GM15510 (cell line): ENCODE data around the gene CGA.

Experiments
- POLR2A ChIP-seq: IDR thresholded peaks from 3 replicates; pipeline ENCODE4 v1.6.1; 2011; ENCODE audit warnings: borderline replicate concordance; ENCODE audit not compliant: insufficient read length; ENCODE audit errors: extremely low read depth

Gene CGA

DNA sequence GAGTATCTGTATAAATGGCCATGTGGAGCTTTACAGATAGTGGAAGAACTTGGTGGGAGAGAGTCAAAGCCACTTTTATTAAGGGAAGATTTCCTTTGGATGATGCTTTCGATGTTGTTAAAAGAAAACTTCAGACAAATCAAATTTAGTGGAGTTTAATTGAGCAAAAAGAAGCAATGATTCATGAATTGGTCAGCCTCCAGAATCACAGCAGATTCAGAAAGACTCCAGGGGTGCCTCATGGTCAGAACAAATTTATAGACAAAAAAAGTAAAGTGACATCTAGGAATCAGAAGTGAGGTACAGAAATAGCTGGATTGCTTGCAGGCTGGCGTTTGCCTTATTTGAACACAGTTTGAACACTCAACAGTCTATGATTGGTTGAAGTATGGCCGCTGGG lies 5.3 kb upstream of the CGA start:
- TF ChIP-seq POLR2A, result no peak

DNA sequence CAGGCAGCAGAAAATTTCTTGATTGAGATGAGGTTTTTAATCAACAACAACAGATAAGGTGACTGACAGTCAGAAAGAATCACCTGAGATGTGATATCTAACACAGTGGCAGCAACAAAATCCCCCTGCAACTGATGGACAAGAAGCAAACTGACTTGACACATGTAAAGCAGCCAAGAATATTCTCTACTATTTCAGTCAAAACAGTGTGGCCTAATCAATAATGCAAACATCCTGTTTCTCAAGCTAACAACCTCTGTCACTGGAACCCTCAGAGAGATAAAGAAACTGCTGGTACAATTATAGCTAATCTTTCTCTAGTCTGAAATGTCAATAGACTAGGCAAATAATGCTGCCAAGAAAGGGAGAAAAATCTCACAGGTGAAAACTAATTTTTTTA lies 4.6 kb upstream of the CGA start:
- TF ChIP-seq POLR2A, result no peak

DNA sequence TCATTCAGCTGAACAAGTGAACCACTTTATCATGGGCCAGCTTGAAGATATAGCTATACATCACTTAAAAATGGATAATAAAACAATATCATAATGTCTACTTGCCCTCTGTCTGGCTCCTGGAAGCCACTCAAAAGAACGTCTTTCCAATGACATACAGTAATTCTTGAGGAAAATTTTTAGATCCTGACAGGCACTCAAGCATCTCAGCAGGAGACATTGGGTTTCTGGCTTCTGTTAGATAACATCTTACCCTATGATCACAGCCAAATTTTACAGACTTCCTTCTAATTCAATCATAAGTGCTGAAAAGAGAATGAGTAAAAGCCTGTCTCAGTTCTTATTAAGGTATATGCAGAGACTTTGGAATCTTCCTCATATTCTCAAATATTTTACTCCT lies 330 bp downstream of the CGA start:
- TF ChIP-seq POLR2A, result no peak

DNA sequence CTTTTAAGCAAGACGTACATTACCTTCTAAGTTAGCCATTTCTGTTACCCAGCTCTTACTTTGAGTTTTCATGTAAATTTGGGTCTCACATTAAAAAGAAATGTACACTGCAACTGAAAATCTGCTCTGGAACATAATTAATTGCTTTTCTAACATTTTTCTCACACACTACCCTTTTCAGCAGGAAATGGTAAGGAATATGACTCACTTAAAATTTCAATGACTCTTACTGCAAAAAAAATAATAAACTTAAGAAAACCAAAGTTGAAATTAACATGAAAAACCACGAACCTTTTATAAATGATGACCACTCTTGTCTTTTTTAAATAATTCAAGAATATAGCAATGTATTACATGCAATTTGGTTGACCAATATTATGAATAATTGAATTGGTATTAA lies 1.3 kb downstream of the CGA start:
- no peak for TF ChIP-seq POLR2A

DNA sequence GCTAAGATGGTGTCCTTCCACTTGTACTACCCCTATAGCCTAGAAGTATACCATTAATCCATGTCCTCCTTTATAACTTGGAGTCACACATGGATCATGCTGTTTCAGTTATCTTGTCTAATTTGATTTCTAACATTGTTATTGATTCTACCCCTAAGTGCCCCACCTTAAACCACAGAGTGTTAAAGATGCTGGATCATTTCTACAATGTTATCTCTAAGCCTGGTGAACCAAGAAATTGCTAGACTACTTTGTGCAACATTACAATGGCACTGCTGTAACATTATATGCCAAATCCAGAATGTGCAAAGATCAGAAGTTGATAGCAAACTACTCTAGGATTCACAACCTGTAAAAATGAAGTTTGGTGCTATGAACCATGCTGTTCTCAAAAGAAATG lies 1.7 kb downstream of the CGA start:
- TF ChIP-seq POLR2A, result no peak

DNA sequence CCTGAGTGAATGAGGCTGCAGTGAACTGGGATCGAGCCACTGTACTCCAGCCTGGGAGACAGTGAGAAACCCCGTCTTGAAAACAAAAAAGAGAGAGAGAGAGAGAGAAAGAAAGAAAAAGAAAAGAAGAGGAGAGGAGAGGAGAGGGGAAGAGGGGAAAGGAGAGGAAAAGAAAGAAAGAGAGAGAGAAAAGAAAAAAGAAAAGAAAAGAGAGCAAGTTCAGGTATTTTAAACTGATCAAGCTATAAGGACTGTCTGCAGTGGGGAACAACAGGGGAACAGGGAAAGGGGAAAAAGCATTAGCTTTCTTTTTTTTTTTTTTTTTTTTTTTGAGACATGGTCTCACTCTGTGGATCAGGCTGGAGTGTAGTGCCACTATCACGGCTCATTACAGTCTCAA lies 2.5 kb downstream of the CGA start:
- no peak for TF ChIP-seq POLR2A

DNA sequence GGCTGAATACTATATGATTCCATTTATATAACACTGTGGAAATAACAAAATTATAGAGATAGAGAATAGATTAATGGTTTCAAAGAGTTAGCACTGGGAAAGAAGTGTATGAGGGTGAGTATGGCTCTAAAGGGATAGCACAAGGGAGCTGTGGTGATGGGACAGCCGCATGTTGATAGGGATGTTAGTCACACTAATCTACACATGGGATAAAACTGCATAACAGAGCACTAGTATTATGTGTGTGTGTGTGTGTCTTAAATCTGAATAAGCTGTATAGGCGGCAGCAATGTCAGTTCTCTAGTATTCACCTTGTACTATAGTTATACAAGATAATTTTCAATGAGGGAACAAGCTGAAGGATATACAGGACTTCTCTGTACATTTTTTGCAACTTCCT lies 5.8 kb downstream of the CGA start:
- no peak for TF ChIP-seq POLR2A

DNA sequence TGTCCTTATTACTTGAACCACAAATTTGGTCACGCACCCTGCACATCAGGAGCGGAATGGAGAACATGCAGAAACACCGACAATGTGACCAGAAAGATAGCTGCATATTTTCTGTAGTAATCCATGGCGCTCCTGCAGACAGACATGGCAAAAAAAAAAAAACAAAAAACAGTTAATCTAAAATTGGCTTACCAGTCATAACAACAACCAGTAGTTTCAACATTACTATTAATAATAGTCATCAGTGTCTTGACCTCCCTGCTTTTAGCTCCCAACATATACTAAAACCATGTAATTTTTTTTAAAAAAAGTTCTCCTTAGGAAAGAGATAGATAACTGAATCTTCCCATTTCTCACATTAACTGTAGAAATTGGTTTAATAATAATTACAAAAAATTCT lies 6.8 kb downstream of the CGA start:
- TF ChIP-seq POLR2A, result no peak

DNA sequence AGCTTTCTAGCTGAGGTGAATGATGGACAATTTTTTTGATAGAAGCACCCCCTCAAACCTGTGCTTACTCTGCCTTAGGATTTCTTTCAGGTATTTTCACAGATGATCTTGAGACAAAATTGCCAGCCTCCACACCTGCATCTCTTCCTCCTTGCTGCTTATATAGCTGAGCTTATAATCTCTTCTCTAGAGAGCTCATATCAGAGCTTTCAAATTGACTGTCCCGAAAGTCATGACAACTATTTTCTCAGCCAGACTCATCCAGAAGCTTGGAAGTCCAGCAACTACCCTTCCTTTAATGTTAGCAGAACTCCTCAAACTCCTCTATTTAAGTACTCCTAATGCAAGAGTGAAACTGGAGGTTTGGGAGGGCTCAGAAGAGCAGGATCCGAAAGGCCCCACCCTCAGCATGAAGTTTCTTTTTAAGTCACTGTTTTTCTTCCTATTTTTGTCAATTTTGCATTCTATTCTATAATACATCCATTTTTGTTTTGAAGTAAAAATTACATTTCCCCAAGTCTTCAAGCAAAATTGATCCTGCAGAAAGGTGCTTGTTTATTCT lies 12.7 kb downstream of the CGA start:
- TF ChIP-seq POLR2A, result no peak

DNA sequence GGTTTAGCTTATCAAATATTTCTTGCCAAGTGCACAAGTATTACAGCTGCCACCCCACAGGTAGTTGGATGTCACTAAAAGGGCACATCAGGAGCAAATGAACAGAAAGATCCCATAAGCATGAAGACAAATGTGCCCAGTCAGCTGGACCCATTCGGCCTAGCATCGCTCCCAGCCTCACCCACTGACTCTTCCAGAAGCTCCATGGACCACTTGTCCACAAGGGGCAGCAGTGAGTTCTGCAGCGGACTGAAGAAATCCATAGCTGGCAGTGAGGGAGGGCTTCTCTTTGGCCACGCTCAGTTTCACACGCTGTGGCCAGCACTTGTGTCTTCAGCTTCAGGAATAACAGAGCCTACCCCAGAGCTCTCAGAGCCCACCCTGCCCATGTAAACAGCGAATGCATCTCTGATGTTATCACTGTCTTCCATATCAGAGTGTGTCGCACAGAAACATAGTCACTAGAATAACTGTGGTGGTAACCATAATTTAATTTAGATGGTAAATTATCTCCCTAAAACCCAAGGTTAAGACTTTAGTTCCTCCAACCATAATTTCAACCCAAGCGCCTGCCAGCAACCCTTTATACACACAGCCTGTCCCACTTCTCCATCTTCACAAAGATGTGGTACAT lies 15.8 kb downstream of the CGA start:
- no peak for TF ChIP-seq POLR2A

DNA sequence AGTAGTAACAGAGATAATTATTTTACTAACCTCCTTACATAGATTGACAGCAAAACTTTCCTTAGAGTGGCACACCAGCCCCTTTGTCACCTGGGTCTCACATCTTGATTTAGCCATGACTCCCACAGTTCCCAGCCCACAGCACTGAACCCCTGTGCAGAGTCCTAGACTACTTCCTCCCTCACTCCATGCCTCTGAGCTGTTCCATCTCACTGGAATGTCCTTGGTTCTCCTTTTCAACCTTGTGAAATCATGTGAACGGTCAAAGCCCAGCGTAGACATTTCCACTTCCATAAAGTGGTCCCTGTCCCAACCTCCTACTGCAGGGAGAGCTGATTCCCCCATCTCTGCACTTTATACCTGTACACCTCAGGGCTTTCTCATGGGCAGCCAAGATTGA lies 19.7 kb downstream of the CGA start:
- no peak for TF ChIP-seq POLR2A

DNA sequence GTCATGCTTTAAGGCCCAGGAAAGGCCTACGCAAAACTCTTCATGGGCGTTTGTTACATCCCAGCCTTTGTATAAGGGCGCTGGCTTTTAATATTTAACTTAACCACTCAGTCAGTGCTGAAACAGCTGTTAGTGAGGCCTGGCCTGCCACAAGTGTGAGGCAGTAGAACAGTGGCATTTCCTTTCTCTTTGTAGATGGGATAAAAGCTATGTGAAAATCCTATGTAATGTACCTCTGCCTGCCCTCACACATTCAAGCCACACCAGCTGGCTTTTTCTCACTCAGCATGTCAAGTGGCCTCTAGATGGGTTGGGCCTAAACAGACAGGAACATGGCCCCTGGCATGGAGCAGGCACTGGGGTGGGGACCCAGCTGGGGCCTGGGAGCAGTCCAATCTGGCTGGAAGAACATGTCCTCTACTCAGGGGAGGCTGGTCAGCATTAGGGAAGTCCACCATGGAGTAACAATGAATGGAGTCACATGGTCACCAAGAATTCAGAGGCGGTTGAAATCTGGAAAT lies 20.7 kb downstream of the CGA start:
- TF ChIP-seq POLR2A, result no peak

DNA sequence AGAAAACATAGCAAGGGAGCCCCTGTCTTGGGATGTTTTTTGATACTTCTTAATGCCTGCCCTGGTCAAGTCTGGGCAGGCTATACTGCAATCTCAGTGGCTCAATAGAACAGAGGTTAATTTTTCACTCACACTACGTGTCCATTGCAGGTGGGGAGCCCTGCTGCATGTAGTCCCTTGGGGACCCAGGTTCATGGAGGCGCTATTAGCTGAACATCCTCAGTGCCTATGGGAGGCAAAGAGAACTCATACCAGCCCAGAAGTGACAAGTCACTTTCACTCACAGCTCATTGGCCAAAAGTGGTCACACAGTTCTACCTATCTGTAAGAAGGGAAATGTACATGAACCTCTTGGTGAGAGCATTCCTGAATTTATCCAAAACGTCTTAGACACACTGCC lies 23.2 kb downstream of the CGA start:
- no peak for TF ChIP-seq POLR2A

DNA sequence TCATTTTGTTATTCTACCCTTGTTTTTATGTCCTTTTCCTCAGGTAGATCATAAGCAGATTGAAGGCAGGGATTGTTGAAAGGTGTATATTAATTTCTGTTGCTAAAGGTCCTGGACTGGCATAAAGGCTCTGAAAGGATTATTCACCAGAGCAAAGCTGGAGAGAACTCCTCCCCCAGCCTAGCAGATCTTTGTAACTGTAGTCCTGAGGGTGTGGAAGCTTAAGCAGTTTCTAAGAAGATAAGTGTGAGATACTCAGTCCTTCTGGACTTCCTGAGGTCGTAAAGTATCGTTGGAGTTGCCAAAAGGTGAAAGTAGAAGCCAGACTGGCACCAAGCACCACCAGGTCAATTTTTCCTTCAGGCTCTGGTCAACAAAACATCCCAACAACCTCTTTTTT lies 24.2 kb downstream of the CGA start:
- TF ChIP-seq POLR2A, result no peak

DNA sequence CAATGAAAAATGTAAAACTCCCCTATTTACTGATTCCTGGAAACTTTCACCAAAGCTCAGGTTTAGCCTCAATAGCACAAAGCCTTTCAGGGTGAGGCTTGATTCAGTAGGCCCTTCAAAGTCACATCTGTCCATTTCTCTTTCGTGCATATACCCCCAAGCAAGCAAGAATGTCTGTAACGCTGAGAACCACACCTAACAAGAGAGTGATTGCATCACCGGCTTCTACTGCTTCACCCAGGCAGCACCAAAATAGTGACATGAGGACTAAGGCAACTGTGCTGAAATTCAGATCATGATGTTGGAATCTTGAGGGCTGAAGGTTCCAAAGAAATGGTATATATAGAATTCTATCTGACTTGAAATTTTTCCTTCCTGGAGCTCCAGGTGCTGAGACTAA lies 26.1 kb downstream of the CGA start:
- TF ChIP-seq POLR2A, result no peak
